ENCODE results near the gene WDR11.

Gene WDR11

GRCh38 chr10:120825878-120826769, 25.0 kb upstream of the WDR11 start:
- no peak for DNase-seq (ENCODE audit: low read depth)
- no peak for TF ChIP-seq CTCF (IDR thresholded peaks at IDR 0.05; ENCODE audit: control insufficient read depth, extremely low read depth, insufficient read depth)
- no peak overlapping the region for H3K4me3 ChIP-seq (ENCODE audit: low read depth, low read length)

- no peak for TF ChIP-seq CTCF (IDR thresholded peaks at IDR 0.05; ENCODE audit: control insufficient read depth, extremely low read depth, insufficient read depth)
- H3K4me3 ChIP-seq (ENCODE audit: low read depth, low read length) = no peak overlapping the region
- DNase-seq (ENCODE audit: low read depth) = no peak
These were observed 23.8 kb upstream of the WDR11 start for GRCh38 chr10:120827251-120827875.

GRCh38 chr10:120828763-120829319, 22.3 kb upstream of the WDR11 start:
- no peak for TF ChIP-seq CTCF (IDR thresholded peaks at IDR 0.05; ENCODE audit: control insufficient read depth, extremely low read depth, insufficient read depth)
- no peak for DNase-seq (ENCODE audit: low read depth)
- H3K4me3 ChIP-seq (ENCODE audit: low read depth, low read length) = no peak overlapping the region

GRCh38 chr10:120832106-120832505, 19.1 kb upstream of the WDR11 start:
- H3K4me3 ChIP-seq (ENCODE audit: low read depth, low read length) = no peak overlapping the region
- no peak for TF ChIP-seq CTCF (IDR thresholded peaks at IDR 0.05; ENCODE audit: control insufficient read depth, extremely low read depth, insufficient read depth)
- DNase-seq (ENCODE audit: low read depth) = no peak

- DNase-seq (ENCODE audit: low read depth) = no peak
- H3K4me3 ChIP-seq (ENCODE audit: low read depth, low read length) = no peak overlapping the region
- TF ChIP-seq CTCF (IDR thresholded peaks at IDR 0.05; ENCODE audit: control insufficient read depth, extremely low read depth, insufficient read depth) = no peak
These were observed 17.8 kb upstream of the WDR11 start for GRCh38 chr10:120833222-120833928.

- TF ChIP-seq CTCF (IDR thresholded peaks at IDR 0.05; ENCODE audit: control insufficient read depth, extremely low read depth, insufficient read depth) = no peak
- DNase-seq (ENCODE audit: low read depth) = no peak
- H3K4me3 ChIP-seq (ENCODE audit: low read depth, low read length) = no peak overlapping the region
These were observed 15.6 kb upstream of the WDR11 start for GRCh38 chr10:120835603-120836002.
